Neural progenitor cell (in vitro differentiated cells): Measurements from ENCODE around the gene MED13L. TPM values are rescaled to one million over a fixed set of nuclear protein-coding genes. Genes with fewer than 3 reads are reported as not detected.

Experiments
- DNase-seq: peaks from one replicate; pipeline ENCODE4 v3.0.0-alpha.2; 2016; ENCODE audit warnings: low spot score
- H2AFZ ChIP-seq: fragments of 200-600 bp; sonication (generic); replicated peaks from 2 replicates; pipeline ENCODE4 v1.6.1; 2016; ENCODE audit warnings: antibody characterized with exemption
- H3F3A ChIP-seq: fragments of 200-600 bp; sonication (generic); 2 replicates; pipeline ENCODE4 v1.6.1; 2016; ENCODE audit warnings: antibody characterized with exemption, low read depth
- H3K27ac ChIP-seq: fragments of 200-600 bp; sonication (generic); 2 replicates; pipeline ENCODE4 v1.5.1; 2016; ENCODE audit warnings: mild to moderate bottlenecking
- H3K27me3 ChIP-seq: fragments of 200-600 bp; sonication (generic); 2 replicates; pipeline ENCODE4 v1.6.1; 2016; ENCODE audit warnings: mild to moderate bottlenecking, moderate library complexity
- H3K36me3 ChIP-seq: fragments of 200-600 bp; sonication (generic); 2 replicates; pipeline ENCODE4 v1.5.1; 2016
- H3K4me1 ChIP-seq: fragments of 200-600 bp; sonication (generic); 2 replicates; pipeline ENCODE4 v1.6.1; 2016; ENCODE audit warnings: mixed run types
- H3K4me2 ChIP-seq: fragments of 200-600 bp; sonication (generic); 2 replicates; pipeline ENCODE4 v1.6.1; 2016
- H3K4me3 ChIP-seq: fragments of 200-600 bp; sonication (generic); 2 replicates; pipeline ENCODE4 v1.5.1; 2016
- H3K79me2 ChIP-seq: fragments of 200-600 bp; sonication (generic); 2 replicates; pipeline ENCODE4 v1.6.1; 2016; ENCODE audit warnings: low read depth
- H3K9ac ChIP-seq: fragments of 200-600 bp; sonication (generic); 2 replicates; pipeline ENCODE4 v1.6.1; 2016
- H3K9me3 ChIP-seq: fragments of 200-600 bp; sonication (generic); 2 replicates; pipeline ENCODE4 v1.5.1; 2016; ENCODE audit warnings: low read depth
- H4K20me1 ChIP-seq: fragments of 200-600 bp; sonication (generic); 2 replicates; pipeline ENCODE4 v1.6.1; 2016; ENCODE audit warnings: low read depth
- H3K27ac Mint-ChIP-seq: 3 replicates; pipeline ENCODE4 v1.8.0; 2021; ENCODE audit warnings: mixed read lengths
- H3K27me3 Mint-ChIP-seq: 2 replicates; pipeline ENCODE4 v1.8.0; 2022; ENCODE audit warnings: low read depth, mild to moderate bottlenecking, inconsistent platforms, moderate library complexity, mixed read lengths; ENCODE audit not compliant: insufficient read depth
- H3K36me3 Mint-ChIP-seq: 3 replicates; pipeline ENCODE4 v1.8.0; 2021; ENCODE audit warnings: mixed read lengths
- H3K4me1 Mint-ChIP-seq: 3 replicates; pipeline ENCODE4 v1.8.0; 2021; ENCODE audit warnings: mixed read lengths
- H3K4me3 Mint-ChIP-seq: 3 replicates; pipeline ENCODE4 v1.8.0; 2021; ENCODE audit warnings: mild to moderate bottlenecking, moderate library complexity, mixed read lengths
- H3K9me3 Mint-ChIP-seq: 3 replicates; pipeline ENCODE4 v1.8.0; 2020; ENCODE audit warnings: mixed read lengths
- CTCF ChIP-seq: fragments of 200-600 bp; sonication (generic); IDR thresholded peaks from 2 replicates; pipeline ENCODE4 v1.5.1; 2017; ENCODE audit warnings: antibody characterized with exemption, mild to moderate bottlenecking
- EZH2 ChIP-seq: fragments of 200-600 bp; sonication (generic); IDR thresholded peaks from 2 replicates; pipeline ENCODE4 v1.6.1; 2017; ENCODE audit warnings: antibody characterized with exemption, mild to moderate bottlenecking, moderate library complexity
- EZH2phosphoT487 ChIP-seq: fragments of 200-600 bp; sonication (generic); IDR thresholded peaks from 2 replicates; pipeline ENCODE4 v1.6.1; 2017; ENCODE audit warnings: antibody characterized with exemption
- total RNA-seq: library from RNA; depleted of rRNA; stranded (reverse); fragments of >200 nt; gene quantifications from 2 replicates; pipeline ENCODE4 v1.2.3, GENCODE V29; 2015; ENCODE audit warnings: low replicate concordance

Gene MED13L
- total RNA-seq, 1 donor from 2014 or later: 149 TPM

GRCh38 chr12:116201359-116201758, 76.1 kb downstream of the MED13L start:
- peaks cover 29% of the 10 kb centered on the region for H3K4me1 Mint-ChIP-seq
- H3K4me3 Mint-ChIP-seq: no peak overlapping the region
- no peak overlapping the region for H2AFZ ChIP-seq

GRCh38 chr12:116200812-116201211, 76.7 kb downstream of the MED13L start:
- no peaks in the 10 kb centered on the region for H3K27me3 ChIP-seq
- H3K36me3 ChIP-seq: no peaks in the 10 kb centered on the region
- H3K4me2 ChIP-seq: no peak overlapping the region
- no peaks in the 10 kb centered on the region for H3K9me3 Mint-ChIP-seq
- H2AFZ ChIP-seq: no peak overlapping the region
- peaks cover 10% of the 10 kb centered on the region for H3F3A ChIP-seq
- no peak overlapping the region for H3K4me3 ChIP-seq
- H3K4me1 ChIP-seq: peaks cover 19% of the 10 kb centered on the region
- no peak overlapping the region for H3K4me3 Mint-ChIP-seq
- no peaks in the 10 kb centered on the region for H3K9me3 ChIP-seq
- no peak for TF ChIP-seq CTCF
- TF ChIP-seq EZH2phosphoT487: no peak
- TF ChIP-seq EZH2: no peak
- H3K36me3 Mint-ChIP-seq: peaks cover 2% of the 10 kb centered on the region
- peaks cover 29% of the 10 kb centered on the region for H3K4me1 Mint-ChIP-seq
- no peak for DNase-seq
- H3K27me3 Mint-ChIP-seq: peaks cover 3% of the 10 kb centered on the region
- no peak overlapping the region for H3K27ac Mint-ChIP-seq
- H4K20me1 ChIP-seq: peaks cover 85% of the 10 kb centered on the region
- H3K27ac ChIP-seq: no peak overlapping the region
- peaks cover 100% of the 10 kb centered on the region for H3K79me2 ChIP-seq
- no peak overlapping the region for H3K9ac ChIP-seq

More at GRCh38 chr12:116201359-116201758, 76.1 kb downstream of the MED13L start:
- Histone ChIP-seq H3F3A (peaks cover 10% of the 10 kb centered on the region), H3K27ac (no peak overlapping the region), H4K20me1 (peaks cover 85% of the 10 kb centered on the region), H3K4me2 (no peak overlapping the region), H3K9me3 (no peaks in the 10 kb centered on the region), H3K9ac (no peak overlapping the region), H3K79me2 (peaks cover 99% of the 10 kb centered on the region), H3K4me1 (peaks cover 19% of the 10 kb centered on the region), H3K27me3 (no peaks in the 10 kb centered on the region), H3K36me3 (no peaks in the 10 kb centered on the region), H3K4me3 (no peak overlapping the region)
- Mint-ChIP-seq H3K9me3 (no peaks in the 10 kb centered on the region), H3K27ac (no peak overlapping the region), H3K27me3 (peaks cover 3% of the 10 kb centered on the region), H3K36me3 (peaks cover 2% of the 10 kb centered on the region)
- DNase-seq: no peak
- TF ChIP-seq EZH2phosphoT487 (no peak), CTCF (no peak), EZH2 (no peak)

GRCh38 chr12:116199160-116199706, 78.3 kb downstream of the MED13L start:
- peaks cover 98% of the 10 kb centered on the region for H4K20me1 ChIP-seq

More at GRCh38 chr12:116199160-116199706, 78.3 kb downstream of the MED13L start:
- Histone ChIP-seq H3K4me2 (no peak overlapping the region), H3K9ac (no peak overlapping the region), H3K4me3 (no peak overlapping the region), H3K36me3 (no peaks in the 10 kb centered on the region), H3K27me3 (no peaks in the 10 kb centered on the region), H3K27ac (no peak overlapping the region), H3K4me1 (peaks cover 10% of the 10 kb centered on the region), H3K79me2 (peaks cover 100% of the 10 kb centered on the region), H2AFZ (no peak overlapping the region), H3K9me3 (no peaks in the 10 kb centered on the region), H3F3A (peaks cover 10% of the 10 kb centered on the region)
- H3K4me1 Mint-ChIP-seq: peaks cover 29% of the 10 kb centered on the region
- DNase-seq: no peak
- no peaks in the 10 kb centered on the region for H3K36me3 Mint-ChIP-seq
- H3K9me3 Mint-ChIP-seq: no peaks in the 10 kb centered on the region
- no peak overlapping the region for H3K27ac Mint-ChIP-seq
- TF ChIP-seq CTCF: no peak
- no peak for TF ChIP-seq EZH2
- TF ChIP-seq EZH2phosphoT487: no peak
- H3K4me3 Mint-ChIP-seq: no peak overlapping the region
- H3K27me3 Mint-ChIP-seq: peaks cover 3% of the 10 kb centered on the region
